SK-N-SH treated with all-trans-retinoic acid at 6 μM for 48 hours (cell line): ENCODE measurements around the gene DTNB.

ENCODE experiments used
- ATAC-seq: fragments of 200-7000 bp; cut with Tn5 transposase; 3 replicates; pipeline ENCODE4 v1.9.1; 2020; ENCODE audit warnings: mild to moderate bottlenecking, moderate library complexity
- ARNTL ChIP-seq: fragments of 450-650 bp; formaldehyde crosslinking; IDR thresholded peaks from 2 replicates; pipeline ENCODE4 v1.5.0; 2020; ENCODE audit warnings: low read depth, mild to moderate bottlenecking, moderate library complexity, borderline replicate concordance
- BACH2 ChIP-seq: fragments of 250-450 bp; sonication (Bioruptor Pico); IDR thresholded peaks from 2 replicates; pipeline ENCODE4 v1.9.0; 2021; ENCODE audit warnings: mild to moderate bottlenecking, borderline replicate concordance
- CSDC2 ChIP-seq: fragments of 250-450 bp; sonication (Bioruptor Pico); IDR thresholded peaks from 2 replicates; pipeline ENCODE4 v1.5.0; 2020; ENCODE audit warnings: mild to moderate bottlenecking, moderate library complexity
- CSRNP3 ChIP-seq: fragments of 250-450 bp; sonication (Bioruptor Pico); IDR thresholded peaks from 2 replicates; pipeline ENCODE4 v1.5.1; 2021; ENCODE audit warnings: mild to moderate bottlenecking, moderate library complexity
- ESRRG ChIP-seq: fragments of 250-450 bp; sonication (Bioruptor Pico); IDR thresholded peaks from 2 replicates; pipeline ENCODE4 v1.6.1; 2021; ENCODE audit warnings: mild to moderate bottlenecking
- ISL1 ChIP-seq: fragments of 250-450 bp; sonication (Bioruptor Pico); IDR thresholded peaks from 2 replicates; pipeline ENCODE4 v2.1.2; 2022; ENCODE audit warnings: mild to moderate bottlenecking, moderate library complexity
- OSR1 ChIP-seq: fragments of 250-450 bp; sonication (Bioruptor Pico); IDR thresholded peaks from 2 replicates; pipeline ENCODE4 v1.8.0; 2022; ENCODE audit warnings: moderate library complexity, mild to moderate bottlenecking, inconsistent platforms
- SNAI2 ChIP-seq: fragments of 250-450 bp; sonication (Bioruptor Pico); IDR thresholded peaks from 2 replicates; pipeline ENCODE4 v1.5.0; 2020; ENCODE audit warnings: mild to moderate bottlenecking, moderate library complexity
- TCF4 ChIP-seq: fragments of 250-450 bp; sonication (Bioruptor Pico); IDR thresholded peaks from 2 replicates; pipeline ENCODE4 v1.8.0; 2021; ENCODE audit warnings: mild to moderate bottlenecking, moderate library complexity, borderline replicate concordance
- ZC3H10 ChIP-seq: fragments of 250-450 bp; sonication (Bioruptor Pico); IDR thresholded peaks from 2 replicates; pipeline ENCODE4 v1.5.1; 2021; ENCODE audit warnings: mild to moderate bottlenecking, moderate library complexity
- ZFP3 ChIP-seq: fragments of 250-450 bp; sonication (Bioruptor Pico); IDR thresholded peaks from 2 replicates; pipeline ENCODE4 v1.5.0; 2020; ENCODE audit warnings: mild to moderate bottlenecking, moderate library complexity
- ZFP30 ChIP-seq: fragments of 450-650 bp; formaldehyde crosslinking; IDR thresholded peaks from 2 replicates; pipeline ENCODE4 v1.5.0; 2022; ENCODE audit warnings: mild to moderate bottlenecking, moderate library complexity
- ZNF565 ChIP-seq: fragments of 450-650 bp; formaldehyde crosslinking; conservative IDR thresholded peaks from 2 replicates; pipeline ENCODE4 v1.5.0; 2020; ENCODE audit warnings: low read depth, mild to moderate bottlenecking, moderate library complexity
- ZNF70 ChIP-seq: fragments of 450-650 bp; formaldehyde crosslinking; IDR thresholded peaks from 2 replicates; pipeline ENCODE4 v1.5.0; 2020; ENCODE audit warnings: mild to moderate bottlenecking, moderate library complexity
- ZNF8 ChIP-seq: fragments of 450-650 bp; formaldehyde crosslinking; IDR thresholded peaks from 2 replicates; pipeline ENCODE4 v1.5.0; 2020; ENCODE audit warnings: mild to moderate bottlenecking, moderate library complexity
- TF ChIP-seq, protein P1 (sequence below): fragments of 250-450 bp; sonication (Bioruptor Pico); IDR thresholded peaks from 2 replicates; pipeline ENCODE4 v1.8.0; 2021; ENCODE audit warnings: low read depth, mild to moderate bottlenecking, moderate library complexity, borderline replicate concordance
- TF ChIP-seq, protein P2 (sequence below): fragments of 250-450 bp; sonication (Bioruptor Pico); IDR thresholded peaks from 2 replicates; pipeline ENCODE4 v1.5.1; 2020; ENCODE audit warnings: low read depth, mild to moderate bottlenecking, moderate library complexity
- TF ChIP-seq, protein P3 (sequence below): fragments of 250-450 bp; sonication (Bioruptor Pico); IDR thresholded peaks from 2 replicates; pipeline ENCODE4 v1.5.0; 2020; ENCODE audit warnings: mild to moderate bottlenecking, moderate library complexity
- TF ChIP-seq, protein P4 (sequence below): fragments of 250-450 bp; sonication (Bioruptor Pico); IDR thresholded peaks from 2 replicates; pipeline ENCODE4 v1.8.0; 2020; ENCODE audit warnings: mild to moderate bottlenecking, moderate library complexity, borderline replicate concordance

Gene DTNB

GRCh38 chr2:25685741-25686140, 12.4 kb upstream of the DTNB start:
- no peak for ATAC-seq
- TF ChIP-seq ESRRG (no peak), BACH2 (CRISPR knock-in tag) (no peak), ZFP30 (no peak), ZNF8 (CRISPR knock-in tag) (no peak), OSR1 (CRISPR knock-in tag) (no peak), ZC3H10 (CRISPR knock-in tag) (no peak), ZFP3 (no peak)
- TF ChIP-seq, protein P1, sequence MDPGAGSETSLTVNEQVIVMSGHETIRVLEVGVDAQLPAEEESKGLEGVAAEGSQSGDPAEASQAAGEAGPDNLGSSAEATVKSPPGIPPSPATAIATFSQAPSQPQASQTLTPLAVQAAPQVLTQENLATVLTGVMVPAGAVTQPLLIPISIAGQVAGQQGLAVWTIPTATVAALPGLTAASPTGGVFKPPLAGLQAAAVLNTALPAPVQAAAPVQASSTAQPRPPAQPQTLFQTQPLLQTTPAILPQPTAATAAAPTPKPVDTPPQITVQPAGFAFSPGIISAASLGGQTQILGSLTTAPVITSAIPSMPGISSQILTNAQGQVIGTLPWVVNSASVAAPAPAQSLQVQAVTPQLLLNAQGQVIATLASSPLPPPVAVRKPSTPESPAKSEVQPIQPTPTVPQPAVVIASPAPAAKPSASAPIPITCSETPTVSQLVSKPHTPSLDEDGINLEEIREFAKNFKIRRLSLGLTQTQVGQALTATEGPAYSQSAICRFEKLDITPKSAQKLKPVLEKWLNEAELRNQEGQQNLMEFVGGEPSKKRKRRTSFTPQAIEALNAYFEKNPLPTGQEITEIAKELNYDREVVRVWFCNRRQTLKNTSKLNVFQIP (CRISPR knock-in tag), result no peak
- TF ChIP-seq, protein P2, sequence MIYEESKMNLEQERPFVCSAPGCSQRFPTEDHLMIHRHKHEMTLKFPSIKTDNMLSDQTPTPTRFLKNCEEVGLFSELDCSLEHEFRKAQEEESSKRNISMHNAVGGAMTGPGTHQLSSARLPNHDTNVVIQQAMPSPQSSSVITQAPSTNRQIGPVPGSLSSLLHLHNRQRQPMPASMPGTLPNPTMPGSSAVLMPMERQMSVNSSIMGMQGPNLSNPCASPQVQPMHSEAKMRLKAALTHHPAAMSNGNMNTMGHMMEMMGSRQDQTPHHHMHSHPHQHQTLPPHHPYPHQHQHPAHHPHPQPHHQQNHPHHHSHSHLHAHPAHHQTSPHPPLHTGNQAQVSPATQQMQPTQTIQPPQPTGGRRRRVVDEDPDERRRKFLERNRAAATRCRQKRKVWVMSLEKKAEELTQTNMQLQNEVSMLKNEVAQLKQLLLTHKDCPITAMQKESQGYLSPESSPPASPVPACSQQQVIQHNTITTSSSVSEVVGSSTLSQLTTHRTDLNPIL, result no peak
- TF ChIP-seq, all 23 proteins: peak for 0

GRCh38 chr2:25684577-25685473, 11.4 kb upstream of the DTNB start:
- TF ChIP-seq ZFP30, result no peak
- TF ChIP-seq SNAI2 (CRISPR knock-in tag), result no peak
- no peak for TF ChIP-seq ZNF8 (CRISPR knock-in tag)
- TF ChIP-seq ZC3H10 (CRISPR knock-in tag), result no peak
- no peak for TF ChIP-seq BACH2 (CRISPR knock-in tag)
- TF ChIP-seq, protein P3, sequence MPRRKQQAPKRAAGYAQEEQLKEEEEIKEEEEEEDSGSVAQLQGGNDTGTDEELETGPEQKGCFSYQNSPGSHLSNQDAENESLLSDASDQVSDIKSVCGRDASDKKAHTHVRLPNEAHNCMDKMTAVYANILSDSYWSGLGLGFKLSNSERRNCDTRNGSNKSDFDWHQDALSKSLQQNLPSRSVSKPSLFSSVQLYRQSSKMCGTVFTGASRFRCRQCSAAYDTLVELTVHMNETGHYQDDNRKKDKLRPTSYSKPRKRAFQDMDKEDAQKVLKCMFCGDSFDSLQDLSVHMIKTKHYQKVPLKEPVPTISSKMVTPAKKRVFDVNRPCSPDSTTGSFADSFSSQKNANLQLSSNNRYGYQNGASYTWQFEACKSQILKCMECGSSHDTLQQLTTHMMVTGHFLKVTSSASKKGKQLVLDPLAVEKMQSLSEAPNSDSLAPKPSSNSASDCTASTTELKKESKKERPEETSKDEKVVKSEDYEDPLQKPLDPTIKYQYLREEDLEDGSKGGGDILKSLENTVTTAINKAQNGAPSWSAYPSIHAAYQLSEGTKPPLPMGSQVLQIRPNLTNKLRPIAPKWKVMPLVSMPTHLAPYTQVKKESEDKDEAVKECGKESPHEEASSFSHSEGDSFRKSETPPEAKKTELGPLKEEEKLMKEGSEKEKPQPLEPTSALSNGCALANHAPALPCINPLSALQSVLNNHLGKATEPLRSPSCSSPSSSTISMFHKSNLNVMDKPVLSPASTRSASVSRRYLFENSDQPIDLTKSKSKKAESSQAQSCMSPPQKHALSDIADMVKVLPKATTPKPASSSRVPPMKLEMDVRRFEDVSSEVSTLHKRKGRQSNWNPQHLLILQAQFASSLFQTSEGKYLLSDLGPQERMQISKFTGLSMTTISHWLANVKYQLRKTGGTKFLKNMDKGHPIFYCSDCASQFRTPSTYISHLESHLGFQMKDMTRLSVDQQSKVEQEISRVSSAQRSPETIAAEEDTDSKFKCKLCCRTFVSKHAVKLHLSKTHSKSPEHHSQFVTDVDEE (CRISPR knock-in tag), result no peak
- no peak for TF ChIP-seq OSR1 (CRISPR knock-in tag)
- no peak for TF ChIP-seq ZFP3
- no peak for TF ChIP-seq ARNTL (CRISPR knock-in tag)
- no peak for TF ChIP-seq ISL1 (CRISPR knock-in tag)
- no peak for TF ChIP-seq ZNF565 (CRISPR knock-in tag)
- TF ChIP-seq TCF4, result no peak
- no peak for TF ChIP-seq ZNF70 (CRISPR knock-in tag)
- no peak for TF ChIP-seq CSDC2 (CRISPR knock-in tag)
- TF ChIP-seq, protein P1 (CRISPR knock-in tag), result no peak
- TF ChIP-seq, protein P4, sequence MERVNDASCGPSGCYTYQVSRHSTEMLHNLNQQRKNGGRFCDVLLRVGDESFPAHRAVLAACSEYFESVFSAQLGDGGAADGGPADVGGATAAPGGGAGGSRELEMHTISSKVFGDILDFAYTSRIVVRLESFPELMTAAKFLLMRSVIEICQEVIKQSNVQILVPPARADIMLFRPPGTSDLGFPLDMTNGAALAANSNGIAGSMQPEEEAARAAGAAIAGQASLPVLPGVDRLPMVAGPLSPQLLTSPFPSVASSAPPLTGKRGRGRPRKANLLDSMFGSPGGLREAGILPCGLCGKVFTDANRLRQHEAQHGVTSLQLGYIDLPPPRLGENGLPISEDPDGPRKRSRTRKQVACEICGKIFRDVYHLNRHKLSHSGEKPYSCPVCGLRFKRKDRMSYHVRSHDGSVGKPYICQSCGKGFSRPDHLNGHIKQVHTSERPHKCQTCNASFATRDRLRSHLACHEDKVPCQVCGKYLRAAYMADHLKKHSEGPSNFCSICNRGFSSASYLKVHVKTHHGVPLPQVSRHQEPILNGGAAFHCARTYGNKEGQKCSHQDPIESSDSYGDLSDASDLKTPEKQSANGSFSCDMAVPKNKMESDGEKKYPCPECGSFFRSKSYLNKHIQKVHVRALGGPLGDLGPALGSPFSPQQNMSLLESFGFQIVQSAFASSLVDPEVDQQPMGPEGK (CRISPR knock-in tag), result no peak
- no peak for TF ChIP-seq CSRNP3 (CRISPR knock-in tag)
- TF ChIP-seq ESRRG, result no peak
- TF ChIP-seq, protein P2, result no peak
- no peak for ATAC-seq
